HepG2 (cell line): ENCODE results near the gene ATP6V1G2. TPM values are rescaled to one million over a fixed set of nuclear protein-coding genes. Genes with fewer than 3 reads are reported as not detected.
A peak's percentile ranks its signal among the peaks of the same experiment; 100 is the strongest.

Experiments used
- CAMTA2 ChIP-seq: sonication (generic); formaldehyde crosslinking; IDR thresholded peaks from 2 replicates; pipeline ENCODE4 v1.4.0; 2020; ENCODE audit warnings: mild to moderate bottlenecking, missing genetic modification reagents, borderline replicate concordance
- FOXP4 ChIP-seq: sonication (generic); formaldehyde crosslinking; IDR thresholded peaks from 2 replicates; pipeline ENCODE4 v1.4.0; 2020; ENCODE audit warnings: missing genetic modification reagents
- HCFC1 ChIP-seq: fragments of 150-350 bp; IDR thresholded peaks from 2 replicates; pipeline ENCODE4 v1.6.1; 2014; ENCODE audit warnings: low read depth, low read length
- IKZF4 ChIP-seq: sonication (generic); formaldehyde crosslinking; IDR thresholded peaks from 2 replicates; pipeline ENCODE4 v1.5.1; 2020; ENCODE audit warnings: borderline replicate concordance, mild to moderate bottlenecking, low read depth, missing genetic modification reagents; ENCODE audit errors: not compliant biosample characterization
- KDM4B ChIP-seq: sonication (generic); formaldehyde crosslinking; IDR thresholded peaks from 2 replicates; pipeline ENCODE4 v1.4.0; 2020; ENCODE audit warnings: missing genetic modification reagents
- MAZ ChIP-seq, 2 experiments: sonication (generic) in 1 of 2; formaldehyde crosslinking in 1 of 2; IDR thresholded peaks; 2 replicates each; pipeline versions ENCODE4 v1.5.0 to v1.6.1; 2012 to 2020; ENCODE audit warnings: low read depth in 2 of 2, mild to moderate bottlenecking in 2 of 2, borderline replicate concordance in 1 of 2, improper control_type of control experiment in 1 of 2, low read length in 1 of 2, missing genetic modification reagents in 1 of 2, moderate library complexity in 1 of 2
- MED8 ChIP-seq: sonication (generic); formaldehyde crosslinking; IDR thresholded peaks from 2 replicates; pipeline ENCODE4 v1.8.1; 2023; ENCODE audit warnings: mild to moderate bottlenecking, missing genetic modification reagents; ENCODE audit not compliant: insufficient replicate concordance
- MEIS2 ChIP-seq: sonication (generic); formaldehyde crosslinking; IDR thresholded peaks from 2 replicates; pipeline ENCODE4 v1.9.0; 2021; ENCODE audit warnings: mild to moderate bottlenecking, missing genetic modification reagents
- NBN ChIP-seq: fragments of 450-650 bp; conservative IDR thresholded peaks from 2 replicates; pipeline ENCODE4 v1.6.1; 2017
- PRMT3 ChIP-seq: sonication (generic); formaldehyde crosslinking; IDR thresholded peaks from 2 replicates; pipeline ENCODE4 v1.8.1; 2022; ENCODE audit warnings: low read depth, mild to moderate bottlenecking, moderate library complexity, missing genetic modification reagents, borderline replicate concordance
- RBM39 ChIP-seq: fragments of 200-400 bp; formaldehyde crosslinking; IDR thresholded peaks from one replicate; pipeline ENCODE4 v1.6.1; 2018; ENCODE audit warnings: antibody characterized with exemption, mild to moderate bottlenecking, low read depth, low read length; ENCODE audit not compliant: poor library complexity, severe bottlenecking
- SMARCE1 ChIP-seq: fragments of 450-650 bp; IDR thresholded peaks from 2 replicates; pipeline ENCODE4 v1.6.1; 2017; ENCODE audit warnings: borderline replicate concordance
- SMYD3 ChIP-seq: sonication (generic); formaldehyde crosslinking; IDR thresholded peaks from 2 replicates; pipeline ENCODE4 v1.8.1; 2023; ENCODE audit warnings: mild to moderate bottlenecking, missing genetic modification reagents
- TFDP1 ChIP-seq: IDR thresholded peaks from 2 replicates; pipeline ENCODE4 v1.6.1; 2016; ENCODE audit warnings: missing compliant biosample characterization, missing genetic modification reagents, borderline replicate concordance
- ZBED4 ChIP-seq: sonication (generic); formaldehyde crosslinking; IDR thresholded peaks from 2 replicates; pipeline ENCODE4 v1.4.0; 2020; ENCODE audit warnings: missing genetic modification reagents, borderline replicate concordance
- ZNF24 ChIP-seq: fragments of 450-650 bp; IDR thresholded peaks from 2 replicates; pipeline ENCODE4 v1.6.1; 2017; ENCODE audit warnings: antibody characterized with exemption, mild to moderate bottlenecking
- ZNF333 ChIP-seq: sonication (generic); formaldehyde crosslinking; IDR thresholded peaks from 2 replicates; pipeline ENCODE4 v1.4.0; 2020; ENCODE audit warnings: mild to moderate bottlenecking, missing genetic modification reagents, borderline replicate concordance
- polyA plus RNA-seq, 8 experiments: library from polyadenylated mRNA; depleted of rRNA in 3 of 8; stranded (reverse) in 7 of 8; unstranded in 1 of 8; fragments of >200 nt; fragmentation: Illumina TruSeq in 4 of 8; extraction: Trizol in 4 of 8; gene quantifications; 2 replicates each; pipeline versions ENCODE4 v1.2.1 to v1.2.3, GENCODE V29; 2011 to 2016; ENCODE audit warnings: low read depth in 4 of 8, missing spikeins in 1 of 8, mixed read lengths in 1 of 8; ENCODE audit not compliant: insufficient read depth in 1 of 8
- total RNA-seq, 5 experiments: library from RNA; depleted of rRNA; stranded (reverse); fragments of >200 nt; fragmentation: Illumina TruSeq; extraction: Trizol; gene quantifications; 2 replicates each; pipeline ENCODE4 v1.2.3, GENCODE V29; 2016; ENCODE audit warnings: low read depth in 1 of 5
- TF ChIP-seq, protein P1 (sequence below): IDR thresholded peaks from 2 replicates; pipeline ENCODE4 v1.6.1; 2018; ENCODE audit warnings: missing genetic modification reagents, mild to moderate bottlenecking, missing compliant biosample characterization

ATP6V1G2 gene
- total and polyA plus RNA-seq, 2 of the 13 experiments (the other 11 are each of a cell fraction or from before 2014, with no cell fraction given), result 0.27 to 0.83 TPM

- no peak for TF ChIP-seq SMARCE1
- no peak for TF ChIP-seq MEIS2 (CRISPR knock-in tag)
- 0 out of 2 replicates have a peak, but pooled peaks have one; percentile 5 for TF ChIP-seq FOXP4
- TF ChIP-seq, protein P1, sequence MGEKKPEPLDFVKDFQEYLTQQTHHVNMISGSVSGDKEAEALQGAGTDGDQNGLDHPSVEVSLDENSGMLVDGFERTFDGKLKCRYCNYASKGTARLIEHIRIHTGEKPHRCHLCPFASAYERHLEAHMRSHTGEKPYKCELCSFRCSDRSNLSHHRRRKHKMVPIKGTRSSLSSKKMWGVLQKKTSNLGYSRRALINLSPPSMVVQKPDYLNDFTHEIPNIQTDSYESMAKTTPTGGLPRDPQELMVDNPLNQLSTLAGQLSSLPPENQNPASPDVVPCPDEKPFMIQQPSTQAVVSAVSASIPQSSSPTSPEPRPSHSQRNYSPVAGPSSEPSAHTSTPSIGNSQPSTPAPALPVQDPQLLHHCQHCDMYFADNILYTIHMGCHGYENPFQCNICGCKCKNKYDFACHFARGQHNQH (CRISPR knock-in tag), result peak; percentile 34; the same call in 1 of the 2 replicates
- TF ChIP-seq PRMT3 (CRISPR knock-in tag), result no peak
- no peak for TF ChIP-seq ZNF24
- TF ChIP-seq NBN, result no peak
- peak; percentile 34 for TF ChIP-seq HCFC1
- TF ChIP-seq MAZ (IDR thresholded peaks at IDR 0.05; ENCODE audit: borderline replicate concordance, low read depth, low read length), result 0 out of 2 replicates have a peak, but pooled peaks have one; percentile 71
- TF ChIP-seq MAZ (CRISPR knock-in tag; IDR thresholded peaks at IDR 0.05; ENCODE audit: low read depth), result no peak
- TF ChIP-seq IKZF4 (CRISPR knock-in tag), result no peak
- TF ChIP-seq ZNF333 (CRISPR knock-in tag), result no peak
- TF ChIP-seq KDM4B (CRISPR knock-in tag), result no peak
- no peak for TF ChIP-seq SMYD3 (CRISPR knock-in tag)
- TF ChIP-seq MED8 (CRISPR knock-in tag), result no peak
- TF ChIP-seq ZBED4, result no peak
- TF ChIP-seq TFDP1, result no peak
- no peak for TF ChIP-seq CAMTA2 (CRISPR knock-in tag)
- TF ChIP-seq RBM39, result no peak
Observed at GRCh38 chr6:31546339-31546957, at the start of gene ATP6V1G2 (continued).
